ENCODE data around the gene FOSB. TPM values are rescaled to one million over a fixed set of nuclear protein-coding genes. Genes with fewer than 3 reads are reported as not detected.

Gene FOSB
- total RNA-seq, 2 experiments from 2014 or later, result 7.3 to 7.7 TPM

DNA sequence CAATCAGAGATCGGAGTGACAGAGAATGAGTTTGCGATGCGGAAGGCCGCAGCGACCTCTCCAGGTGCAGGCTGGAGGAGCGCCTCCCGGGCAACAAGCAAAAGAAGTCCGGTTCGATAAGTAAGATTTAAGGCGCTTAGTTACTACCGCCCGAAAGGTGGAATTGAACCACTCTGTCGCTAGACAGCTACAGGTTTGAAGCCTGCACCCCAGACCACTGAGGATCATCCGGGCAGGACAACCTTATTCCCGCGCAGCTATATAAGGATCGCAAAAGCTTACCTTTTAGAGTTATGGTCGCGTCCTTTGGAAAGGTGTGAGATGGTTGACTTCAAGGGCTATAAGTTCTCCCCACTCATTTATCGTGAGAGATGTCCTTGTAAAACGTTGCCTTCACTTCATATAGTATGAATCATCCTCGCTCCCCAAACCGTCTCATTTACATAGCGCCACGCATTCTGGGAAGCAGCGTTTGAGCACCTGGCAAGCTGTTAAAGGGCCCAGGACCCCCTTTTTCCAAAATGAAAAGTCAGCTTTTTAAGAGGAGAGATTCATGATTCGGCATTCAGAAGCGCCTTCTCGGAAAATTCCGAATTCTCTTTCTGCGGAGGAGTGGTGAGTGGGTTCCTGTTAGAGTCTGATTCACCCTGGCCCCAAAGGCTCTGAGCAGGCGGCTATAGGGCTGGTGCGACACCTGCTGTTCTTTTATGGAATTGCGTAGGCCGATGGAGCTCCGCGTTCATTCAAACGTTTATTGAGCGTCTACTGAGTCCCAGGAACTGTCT is 10.8 kb downstream of the FOSB start:
- intact Hi-C loops (cut with DNase I, micrococcal nuclease), result loop anchor here (1.0 kb wide), 7 partner anchors 9 to 74 kb away; partner anchors contain the start of gene POLR1G (in 1 of the 2)
- Mint-ChIP-seq H3K9me3 (ENCODE audit: low read depth) (no peaks in the 10 kb centered on the region), H3K4me1 (peaks cover 24% of the 10 kb centered on the region), H3K36me3 (ENCODE audit: low read depth) (no peaks in the 10 kb centered on the region), H3K4me3 (peak overlapping the region; percentile 60), H3K27me3 (peaks cover 4% of the 10 kb centered on the region), H3K27ac (peak overlapping the region; percentile 73)
- ChIA-PET POLR2A (interaction anchor here (0.6 to 1.5 kb wide), 7 partner anchors 10 to 73 kb away, joined by 3 to 26 read pairs (median 3); partner anchors contain the start of gene FOSB), CTCF (interaction anchor here (0.7 to 6.6 kb wide), 39 partner anchors 8 to 446 kb away, joined by 3 to 158 read pairs (median 4); partner anchors contain the start of genes ERCC1, FOSB, PPM1N and PPP1R13L)
- ATAC-seq, result peak; percentile 86
- DNase-seq, result peak; percentile 95

DNA sequence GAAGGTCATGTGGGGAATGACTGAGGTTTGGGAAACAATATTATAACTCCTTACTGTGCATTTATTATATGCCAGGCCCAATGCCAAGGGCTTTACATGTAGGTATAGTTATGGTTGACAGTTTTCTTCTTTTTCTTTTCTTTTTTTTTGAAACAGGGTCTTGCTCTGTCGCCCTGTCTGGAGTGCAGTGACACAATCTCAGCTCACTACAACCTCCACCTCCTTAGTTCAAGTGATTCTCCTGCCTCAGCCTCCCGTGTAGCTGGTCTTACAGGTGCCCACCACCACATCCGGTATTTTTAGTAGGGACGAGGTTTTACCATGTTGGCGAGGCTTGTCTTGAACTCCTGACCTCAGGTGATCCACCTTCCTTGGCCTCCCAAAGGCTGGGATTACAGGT is 15.2 kb downstream of the FOSB start:
- Mint-ChIP-seq H3K4me1 (peaks cover 24% of the 10 kb centered on the region), H3K27me3 (peaks cover 2% of the 10 kb centered on the region), H3K36me3 (ENCODE audit: low read depth) (no peaks in the 10 kb centered on the region), H3K27ac (no peak overlapping the region), H3K9me3 (ENCODE audit: low read depth) (no peaks in the 10 kb centered on the region), H3K4me3 (no peak overlapping the region)
- POLR2A ChIA-PET, result no interaction called here
- intact Hi-C loops (cut with DNase I, micrococcal nuclease), result no loop called here
- CTCF ChIA-PET, result no interaction called here
- ATAC-seq (no peak), DNase-seq (no peak)

DNA sequence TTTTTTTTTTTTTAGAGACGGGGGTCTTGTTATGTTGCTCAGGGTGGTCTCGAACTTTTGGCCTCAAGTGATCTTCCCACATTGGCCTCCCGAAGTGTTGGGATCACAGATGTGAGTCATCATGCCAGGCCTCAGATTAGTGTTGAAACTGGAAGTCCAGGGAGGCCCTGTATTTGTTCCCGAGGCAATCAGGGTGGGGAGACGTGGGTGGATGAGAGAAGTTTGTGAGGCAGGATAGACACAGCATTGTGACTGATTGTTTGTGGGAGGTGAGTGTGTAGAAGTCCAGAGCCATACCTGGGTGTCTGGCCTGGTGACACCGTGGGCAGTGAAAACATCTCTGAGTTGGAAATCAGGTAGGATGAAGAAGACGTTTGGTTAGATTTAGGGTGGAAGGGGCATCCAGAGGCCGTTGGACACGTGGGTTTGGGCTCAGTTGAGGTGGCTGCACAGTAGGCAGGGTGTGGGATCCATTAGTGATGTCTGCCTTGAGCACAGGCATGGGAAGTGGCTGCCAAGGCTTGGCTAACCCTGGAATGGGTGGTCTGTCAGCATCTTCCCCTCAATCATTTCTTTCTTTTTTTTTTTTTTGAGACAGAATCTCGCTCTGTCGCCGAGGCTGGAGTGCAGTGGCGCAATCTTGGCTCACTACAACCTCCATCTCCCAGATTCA is 16.6 kb downstream of the FOSB start:
- no peak for ATAC-seq
- ChIA-PET CTCF (interaction anchor here (0.5 to 2.9 kb wide), 37 partner anchors 8 to 306 kb away, joined by 3 to 52 read pairs (median 6); partner anchors contain the start of genes BLOC1S3, ERCC1, FOSB and PPM1N), POLR2A (interaction anchor here (0.6 to 1.6 kb wide), 3 partner anchors 15 to 114 kb away, joined by 3 to 6 read pairs (median 4); no protein-coding TSS in a partner anchor)
- peaks cover 16% of the 10 kb centered on the region for H3K4me1 Mint-ChIP-seq
- DNase-seq, result no peak
- H3K27me3 Mint-ChIP-seq, result peaks cover 2% of the 10 kb centered on the region
- no peaks in the 10 kb centered on the region for H3K9me3 Mint-ChIP-seq (ENCODE audit: low read depth)
- H3K36me3 Mint-ChIP-seq (ENCODE audit: low read depth), result no peaks in the 10 kb centered on the region
- no peak overlapping the region for H3K4me3 Mint-ChIP-seq
- no peak overlapping the region for H3K27ac Mint-ChIP-seq
- intact Hi-C loops (cut with DNase I, micrococcal nuclease), result no loop called here

DNA sequence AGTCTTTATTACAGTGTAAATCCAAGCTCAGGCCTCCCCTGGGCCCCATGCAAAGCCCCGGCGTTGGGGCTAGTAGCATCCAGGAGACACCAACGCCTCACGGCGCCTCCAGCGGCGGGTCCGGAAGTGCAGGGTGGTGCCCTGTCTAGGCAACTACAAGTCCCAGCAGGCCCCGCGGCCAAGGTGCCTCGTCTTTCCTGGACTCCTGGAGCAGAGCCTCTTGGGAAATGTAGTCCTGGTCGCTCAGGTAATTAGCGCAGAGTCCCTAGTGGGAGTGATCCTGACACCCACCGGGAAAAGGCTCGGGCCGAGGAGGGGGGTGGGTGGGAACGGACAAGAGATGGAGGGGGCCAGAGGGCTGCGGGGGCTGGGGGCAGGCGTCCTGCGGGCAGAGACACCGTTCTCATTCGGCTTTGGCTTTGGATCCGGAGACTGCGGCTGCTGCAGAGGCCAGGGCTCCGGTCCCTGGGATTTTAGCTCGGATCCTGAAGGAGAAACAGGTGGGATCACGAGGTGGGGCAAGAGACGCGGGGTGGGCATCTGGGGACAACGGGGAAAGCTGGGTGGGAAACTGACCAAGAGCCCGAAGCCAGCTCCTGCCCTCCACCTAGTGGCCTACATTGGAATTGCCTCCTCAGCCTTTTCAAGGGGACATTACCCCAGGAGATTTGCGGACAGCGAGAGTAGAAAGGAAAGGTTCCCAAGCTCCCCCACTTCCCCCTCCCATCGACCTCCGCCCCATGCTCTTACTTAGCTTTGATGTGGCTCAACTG is 17.7 kb downstream of the FOSB start:
- ATAC-seq (peak; percentile 99), DNase-seq (peak; percentile 100)
- peaks cover 13% of the 10 kb centered on the region for H3K4me1 Mint-ChIP-seq
- H3K4me3 Mint-ChIP-seq, result peak overlapping the region; percentile 83
- no peaks in the 10 kb centered on the region for H3K36me3 Mint-ChIP-seq (ENCODE audit: low read depth)
- CTCF ChIA-PET, result interaction anchor here (0.6 to 2.9 kb wide), 52 partner anchors 9 to 307 kb away, joined by 3 to 52 read pairs (median 4); partner anchors contain the start of genes BLOC1S3, ERCC1, FOSB and PPM1N
- peak overlapping the region; percentile 91 for H3K27ac Mint-ChIP-seq
- peaks cover 2% of the 10 kb centered on the region for H3K27me3 Mint-ChIP-seq
- intact Hi-C loops (cut with DNase I, micrococcal nuclease), result loop anchor here (1.0 kb wide), 7 partner anchors 21 to 232 kb away; partner anchors contain the start of genes OPA3 (in 1 of the 2) and PPP1R13L (in 1 of the 2)
- POLR2A ChIA-PET, result interaction anchor here (0.6 to 1.6 kb wide), 5 partner anchors 10 to 86 kb away, joined by 3 to 6 read pairs (median 3); partner anchors contain the start of gene FOSB
- H3K9me3 Mint-ChIP-seq (ENCODE audit: low read depth), result no peaks in the 10 kb centered on the region

DNA sequence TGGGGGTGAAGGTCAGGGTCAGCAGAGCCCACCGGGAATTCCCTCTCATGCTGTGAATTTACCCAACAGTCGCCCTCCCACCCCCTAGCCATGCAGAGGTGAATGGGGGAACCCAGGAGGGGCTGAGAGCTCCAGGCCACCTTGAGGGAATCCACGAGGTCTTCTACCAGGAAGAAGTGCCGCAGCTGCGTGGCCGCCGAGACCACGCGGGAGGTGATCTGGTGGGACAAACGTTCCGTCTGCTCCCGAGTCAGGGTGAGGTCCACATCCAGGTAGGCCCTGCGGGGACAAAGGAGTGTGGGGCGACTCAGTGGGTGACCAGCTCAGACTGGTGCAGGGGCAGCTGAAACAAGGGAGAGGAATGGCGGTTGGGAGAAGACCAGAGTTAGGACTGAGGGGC is 20.9 kb downstream of the FOSB start:
- Mint-ChIP-seq H3K27ac (no peak overlapping the region), H3K4me1 (peaks cover 22% of the 10 kb centered on the region), H3K36me3 (ENCODE audit: low read depth) (no peaks in the 10 kb centered on the region), H3K27me3 (peaks cover 12% of the 10 kb centered on the region), H3K4me3 (no peak overlapping the region), H3K9me3 (ENCODE audit: low read depth) (no peaks in the 10 kb centered on the region)
- intact Hi-C loops (cut with DNase I, micrococcal nuclease), result no loop called here
- no peak for ATAC-seq
- ChIA-PET POLR2A (no interaction called here), CTCF (interaction anchor here (0.7 to 1.8 kb wide), 5 partner anchors 10 to 115 kb away, joined by 3 to 6 read pairs (median 3); no protein-coding TSS in a partner anchor)
- DNase-seq, result no peak

DNA sequence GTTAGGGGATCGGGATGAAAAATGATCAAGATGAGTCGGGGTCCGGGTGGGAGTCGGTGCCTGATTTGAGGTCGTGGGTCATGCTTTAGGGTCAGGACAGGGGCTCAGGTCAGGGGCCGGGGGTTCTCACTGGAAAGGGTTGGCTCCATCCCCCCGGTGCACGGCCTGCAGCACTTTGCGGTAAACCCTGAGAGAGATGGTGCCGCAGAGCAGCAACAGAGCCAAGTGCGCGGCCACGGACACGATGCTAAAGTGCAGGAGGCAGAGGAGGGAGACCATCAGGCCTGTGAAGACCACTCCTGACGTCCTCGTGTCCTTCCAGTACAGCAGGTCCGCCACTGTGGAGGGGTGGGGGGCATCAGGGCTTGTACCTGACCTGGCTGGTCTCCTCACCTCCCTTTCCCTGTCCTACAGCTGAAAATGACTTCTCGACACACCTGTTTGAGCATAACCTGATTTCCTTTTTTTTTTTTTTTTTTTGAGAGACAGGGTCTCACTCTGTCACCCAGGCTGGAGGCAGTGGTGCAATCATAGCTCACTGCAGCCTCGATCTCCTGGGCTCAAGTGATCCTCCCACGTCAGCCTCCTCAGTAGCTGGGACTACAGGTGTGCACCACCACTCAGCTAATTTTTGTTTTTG is 21.5 kb downstream of the FOSB start:
- Mint-ChIP-seq H3K36me3 (ENCODE audit: low read depth) (no peaks in the 10 kb centered on the region), H3K4me1 (peaks cover 23% of the 10 kb centered on the region), H3K27ac (no peak overlapping the region), H3K9me3 (ENCODE audit: low read depth) (no peaks in the 10 kb centered on the region), H3K4me3 (no peak overlapping the region), H3K27me3 (peaks cover 12% of the 10 kb centered on the region)
- DNase-seq (no peak), ATAC-seq (no peak)
- ChIA-PET CTCF (interaction anchor here (0.7 to 1.8 kb wide), 5 partner anchors 11 to 115 kb away, joined by 3 to 6 read pairs (median 3); no protein-coding TSS in a partner anchor), POLR2A (no interaction called here)
- intact Hi-C loops (cut with DNase I, micrococcal nuclease), result no loop called here

DNA sequence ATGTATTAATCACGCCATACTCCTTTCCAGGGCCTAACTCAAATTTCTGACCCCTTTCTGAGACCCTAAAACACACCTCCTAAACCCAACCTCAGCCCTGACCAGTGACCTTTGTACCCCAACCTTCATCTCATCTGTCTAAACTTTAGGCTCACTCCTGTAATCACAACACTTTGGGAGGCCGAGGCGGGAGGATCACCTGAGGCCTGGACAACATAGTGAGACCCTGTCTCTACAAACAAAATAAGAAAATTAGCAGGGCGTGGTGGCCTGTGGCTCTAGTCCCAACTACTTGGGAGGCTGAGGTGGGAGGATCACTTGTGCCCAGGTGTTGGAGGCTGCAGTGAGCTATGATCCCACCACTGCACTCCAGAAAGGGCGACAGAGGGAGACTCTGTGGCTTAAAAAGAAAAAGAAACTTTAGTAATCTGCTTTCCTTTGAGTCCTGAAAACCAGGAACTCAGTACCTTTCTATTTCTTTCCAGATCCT is 24.4 kb downstream of the FOSB start:
- no peaks in the 10 kb centered on the region for H3K9me3 Mint-ChIP-seq (ENCODE audit: low read depth)
- peaks cover 20% of the 10 kb centered on the region for H3K27me3 Mint-ChIP-seq
- DNase-seq (no peak), ATAC-seq (no peak)
- POLR2A ChIA-PET, result no interaction called here
- H3K36me3 Mint-ChIP-seq (ENCODE audit: low read depth), result no peaks in the 10 kb centered on the region
- no peak overlapping the region for H3K27ac Mint-ChIP-seq
- CTCF ChIA-PET, result interaction anchor here (2.0 kb wide), 1 partner anchor 12 kb away, joined by 5 read pairs; no protein-coding TSS in a partner anchor
- peaks cover 21% of the 10 kb centered on the region for H3K4me1 Mint-ChIP-seq
- intact Hi-C loops (cut with DNase I, micrococcal nuclease), result no loop called here
- H3K4me3 Mint-ChIP-seq, result no peak overlapping the region

DNA sequence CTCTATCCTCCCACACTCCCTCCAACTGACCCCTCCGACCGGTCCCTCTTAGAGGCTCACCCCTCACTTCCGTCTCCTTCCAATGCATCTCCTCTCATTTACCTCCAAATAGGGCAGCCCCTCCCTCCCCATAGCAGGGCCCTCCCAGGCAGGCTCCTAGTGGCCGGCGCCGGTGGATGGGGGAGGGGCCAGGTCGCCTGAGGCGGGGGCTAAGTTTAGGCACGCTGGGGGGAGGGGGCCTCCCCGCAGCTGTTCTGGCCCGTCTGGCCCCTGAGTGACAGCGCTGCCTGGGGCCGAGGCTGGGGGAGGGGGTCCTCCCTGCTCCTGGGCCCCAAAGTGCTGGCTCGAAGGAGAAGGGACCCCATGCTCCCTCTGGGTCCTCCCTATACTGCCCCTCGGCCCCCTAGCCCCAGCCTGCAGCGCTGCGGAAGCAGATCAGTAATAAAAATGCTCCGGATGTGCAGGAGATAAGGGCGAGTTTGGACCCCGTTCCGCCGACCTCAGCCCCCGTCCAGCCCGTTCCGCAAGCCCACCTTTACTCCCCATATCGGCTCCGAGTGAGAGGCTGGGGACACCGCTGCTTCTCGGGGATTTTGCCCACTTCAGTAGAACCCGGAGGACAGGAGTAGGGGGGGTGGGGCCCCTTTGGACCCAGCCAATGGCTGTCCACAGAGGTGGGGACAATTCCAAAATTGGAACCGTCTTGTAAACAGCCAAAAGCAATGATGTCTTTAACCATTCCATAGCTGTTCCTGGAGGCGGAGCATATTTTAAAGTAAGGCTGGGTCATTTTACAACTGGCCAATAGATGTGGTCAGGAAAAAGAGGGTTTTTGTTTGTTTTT is 25.1 kb downstream of the FOSB start:
- POLR2A ChIA-PET, result no interaction called here
- no peak for ATAC-seq
- peaks cover 27% of the 10 kb centered on the region for H3K4me1 Mint-ChIP-seq
- CTCF ChIA-PET, result no interaction called here
- peaks cover 21% of the 10 kb centered on the region for H3K27me3 Mint-ChIP-seq
- peak overlapping the region; percentile 31 for H3K4me3 Mint-ChIP-seq
- no peaks in the 10 kb centered on the region for H3K36me3 Mint-ChIP-seq (ENCODE audit: low read depth)
- intact Hi-C loops (cut with DNase I, micrococcal nuclease), result loop anchor here in 1 of 2 experiments (1.0 kb wide), 1 partner anchor 65 kb away; no protein-coding TSS in a partner anchor
- peak; percentile 39 for DNase-seq
- H3K9me3 Mint-ChIP-seq (ENCODE audit: low read depth), result no peaks in the 10 kb centered on the region
- no peak overlapping the region for H3K27ac Mint-ChIP-seq

DNA sequence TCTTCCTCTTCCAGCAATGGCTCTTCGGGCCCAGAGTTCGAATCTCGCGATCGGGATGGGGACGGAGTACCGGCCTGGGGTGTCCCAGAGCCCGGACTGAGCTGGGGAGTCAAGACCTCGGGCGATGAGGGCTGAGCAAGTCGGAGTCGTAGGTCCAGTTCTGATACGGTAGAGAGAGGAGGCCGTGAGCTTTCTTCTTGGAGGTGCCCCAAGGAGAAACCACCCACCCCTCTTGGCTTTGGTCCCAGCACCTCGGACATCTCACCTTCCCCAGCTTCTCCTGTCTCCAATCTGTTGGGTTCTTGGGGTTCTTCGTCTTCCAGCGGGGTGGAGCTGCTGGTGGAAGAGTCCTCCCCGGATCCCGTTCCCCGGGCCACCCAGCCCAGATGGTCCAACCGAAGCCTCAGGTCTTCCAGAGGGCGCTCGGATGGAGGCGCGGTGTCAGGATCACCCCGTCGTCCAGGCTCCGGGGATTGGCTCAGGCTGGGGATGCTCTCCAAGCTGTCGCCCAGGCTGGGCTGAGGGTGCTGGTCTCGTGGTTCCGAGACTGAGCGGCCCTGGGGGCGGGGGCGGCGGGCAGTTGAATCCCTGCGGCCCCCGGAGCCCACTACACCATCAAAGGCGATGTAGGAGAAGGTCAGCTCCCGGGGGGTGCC is 26.6 kb downstream of the FOSB start:
- POLR2A ChIA-PET, result interaction anchor here (0.6 kb wide), 1 partner anchor 25 kb away, joined by 3 read pairs; no protein-coding TSS in a partner anchor
- Mint-ChIP-seq H3K27ac (no peak overlapping the region), H3K9me3 (ENCODE audit: low read depth) (no peaks in the 10 kb centered on the region), H3K4me3 (no peak overlapping the region), H3K4me1 (peaks cover 36% of the 10 kb centered on the region), H3K36me3 (ENCODE audit: low read depth) (no peaks in the 10 kb centered on the region), H3K27me3 (peaks cover 28% of the 10 kb centered on the region)
- CTCF ChIA-PET, result interaction anchor here (0.7 to 4.6 kb wide), 9 partner anchors 9 to 1022 kb away, joined by 3 to 33 read pairs (median 6); no protein-coding TSS in a partner anchor
- intact Hi-C loops (cut with DNase I, micrococcal nuclease), result no loop called here
- DNase-seq (no peak), ATAC-seq (no peak)

Measured in activated CD4-positive, alpha-beta T cell treated with anti-CD3 and anti-CD28 coated beads for 36 hours (primary cell).